ENCODE data around the gene JUND. TPM values are rescaled to one million over a fixed set of nuclear protein-coding genes. Genes with fewer than 3 reads are reported as not detected.

Gene JUND
- total RNA-seq, 1 donor from 2014 or later, result 129 TPM

DNA sequence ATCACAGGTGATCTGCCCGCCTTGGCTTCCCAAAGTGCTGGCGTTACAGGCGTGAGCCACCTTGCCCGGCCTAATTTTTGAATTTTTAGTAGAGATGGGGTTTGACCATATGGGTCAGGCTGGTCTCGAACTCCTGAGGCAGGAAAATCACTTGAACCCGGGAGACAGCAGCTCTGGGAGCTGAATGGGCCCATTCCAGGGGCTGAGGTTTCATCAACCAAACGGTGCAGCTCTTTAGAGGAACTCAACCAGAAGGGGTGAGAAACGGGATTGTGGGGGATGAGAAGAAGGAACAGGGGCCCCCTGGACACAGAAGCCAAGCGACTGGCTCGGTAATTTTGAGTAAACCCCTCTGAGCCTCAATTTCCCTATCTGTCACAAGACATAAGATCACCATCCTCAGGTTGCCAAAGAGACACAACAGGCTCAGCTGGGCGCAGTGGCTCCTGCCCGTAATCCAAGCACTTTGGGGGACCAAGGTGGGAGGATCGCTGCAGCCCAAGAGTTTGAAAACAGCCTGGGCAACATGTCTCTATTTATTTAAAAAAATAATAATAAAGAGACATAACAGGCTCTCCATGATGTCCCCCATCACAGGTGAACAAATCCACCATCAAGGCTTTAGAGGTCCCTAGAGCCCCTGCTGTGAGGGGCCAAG is 7.7 kb downstream of the JUND start:
- no peak for DNase-seq (ENCODE audit: low spot score)
- H3K4me3 Mint-ChIP-seq (ENCODE audit: unreplicated experiment), result no peak overlapping the region
- TF ChIP-seq, protein P1, sequence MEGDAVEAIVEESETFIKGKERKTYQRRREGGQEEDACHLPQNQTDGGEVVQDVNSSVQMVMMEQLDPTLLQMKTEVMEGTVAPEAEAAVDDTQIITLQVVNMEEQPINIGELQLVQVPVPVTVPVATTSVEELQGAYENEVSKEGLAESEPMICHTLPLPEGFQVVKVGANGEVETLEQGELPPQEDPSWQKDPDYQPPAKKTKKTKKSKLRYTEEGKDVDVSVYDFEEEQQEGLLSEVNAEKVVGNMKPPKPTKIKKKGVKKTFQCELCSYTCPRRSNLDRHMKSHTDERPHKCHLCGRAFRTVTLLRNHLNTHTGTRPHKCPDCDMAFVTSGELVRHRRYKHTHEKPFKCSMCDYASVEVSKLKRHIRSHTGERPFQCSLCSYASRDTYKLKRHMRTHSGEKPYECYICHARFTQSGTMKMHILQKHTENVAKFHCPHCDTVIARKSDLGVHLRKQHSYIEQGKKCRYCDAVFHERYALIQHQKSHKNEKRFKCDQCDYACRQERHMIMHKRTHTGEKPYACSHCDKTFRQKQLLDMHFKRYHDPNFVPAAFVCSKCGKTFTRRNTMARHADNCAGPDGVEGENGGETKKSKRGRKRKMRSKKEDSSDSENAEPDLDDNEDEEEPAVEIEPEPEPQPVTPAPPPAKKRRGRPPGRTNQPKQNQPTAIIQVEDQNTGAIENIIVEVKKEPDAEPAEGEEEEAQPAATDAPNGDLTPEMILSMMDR (IDR thresholded peaks at IDR 0.05; ENCODE audit: unreplicated experiment), result no peak
- peaks cover 21% of the 10 kb centered on the region for H3K27me3 Mint-ChIP-seq (ENCODE audit: unreplicated experiment)
- H3K27ac Mint-ChIP-seq (ENCODE audit: unreplicated experiment), result peak overlapping the region; percentile 36
- H3K4me1 Mint-ChIP-seq (ENCODE audit: unreplicated experiment), result peaks cover 2% of the 10 kb centered on the region
- H3K9me3 Mint-ChIP-seq (ENCODE audit: unreplicated experiment), result no peaks in the 10 kb centered on the region
- peaks cover 1% of the 10 kb centered on the region for H3K36me3 Mint-ChIP-seq (ENCODE audit: low read depth, unreplicated experiment)

DNA sequence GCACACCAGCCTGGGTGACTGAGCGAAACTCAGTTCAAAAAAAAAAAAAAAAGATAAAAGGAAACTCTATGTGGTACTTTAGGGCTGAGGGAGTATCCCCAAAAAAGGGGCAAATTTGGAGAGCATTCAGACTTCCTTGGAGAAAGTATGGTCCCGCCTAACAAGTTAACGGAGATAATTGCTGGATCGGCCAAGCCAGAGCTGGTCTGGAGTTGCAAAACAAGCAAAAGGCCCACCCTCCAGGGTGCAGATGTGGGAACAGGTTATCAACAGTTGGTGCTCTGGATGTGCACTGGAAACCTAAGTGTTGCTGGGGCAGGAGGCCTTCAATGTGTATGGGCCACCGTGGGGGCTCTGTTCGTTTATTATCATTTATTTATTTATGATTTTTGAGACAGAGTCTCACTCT is 10.0 kb downstream of the JUND start:
- TF ChIP-seq, protein P1 (IDR thresholded peaks at IDR 0.05; ENCODE audit: unreplicated experiment), result no peak
- Mint-ChIP-seq H3K27me3 (ENCODE audit: unreplicated experiment) (peaks cover 11% of the 10 kb centered on the region), H3K27ac (ENCODE audit: unreplicated experiment) (no peak overlapping the region), H3K36me3 (ENCODE audit: low read depth, unreplicated experiment) (peaks cover under 1% of the 10 kb centered on the region), H3K4me3 (ENCODE audit: unreplicated experiment) (no peak overlapping the region), H3K9me3 (ENCODE audit: unreplicated experiment) (no peaks in the 10 kb centered on the region), H3K4me1 (ENCODE audit: unreplicated experiment) (no peaks in the 10 kb centered on the region)
- no peak for DNase-seq (ENCODE audit: low spot score)

DNA sequence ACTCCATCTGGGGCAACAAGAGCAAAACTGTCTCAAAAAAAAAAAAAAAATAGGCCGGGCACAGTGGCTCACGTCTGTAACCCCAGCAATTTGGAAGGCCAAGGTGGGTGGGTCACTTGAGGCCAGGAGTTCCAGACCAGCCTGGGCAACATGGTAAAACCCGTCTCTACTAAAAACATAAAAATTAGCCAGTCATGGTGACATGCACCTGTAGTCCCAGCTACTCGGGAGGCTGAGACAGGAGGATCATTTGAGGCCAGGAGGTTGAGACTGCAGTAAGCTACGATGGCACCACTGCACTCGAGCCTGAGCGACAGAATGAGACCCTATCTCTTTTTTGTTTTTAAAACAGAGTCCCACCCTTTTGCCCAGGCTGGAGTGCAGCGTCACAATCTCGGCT is 11.1 kb downstream of the JUND start:
- H3K9me3 Mint-ChIP-seq (ENCODE audit: unreplicated experiment), result no peaks in the 10 kb centered on the region
- TF ChIP-seq, protein P1 (IDR thresholded peaks at IDR 0.05; ENCODE audit: unreplicated experiment), result no peak
- H3K27ac Mint-ChIP-seq (ENCODE audit: unreplicated experiment), result no peak overlapping the region
- H3K36me3 Mint-ChIP-seq (ENCODE audit: low read depth, unreplicated experiment), result peaks cover 6% of the 10 kb centered on the region
- no peaks in the 10 kb centered on the region for H3K4me1 Mint-ChIP-seq (ENCODE audit: unreplicated experiment)
- no peak for DNase-seq (ENCODE audit: low spot score)
- no peak overlapping the region for H3K4me3 Mint-ChIP-seq (ENCODE audit: unreplicated experiment)
- peaks cover 20% of the 10 kb centered on the region for H3K27me3 Mint-ChIP-seq (ENCODE audit: unreplicated experiment)

DNA sequence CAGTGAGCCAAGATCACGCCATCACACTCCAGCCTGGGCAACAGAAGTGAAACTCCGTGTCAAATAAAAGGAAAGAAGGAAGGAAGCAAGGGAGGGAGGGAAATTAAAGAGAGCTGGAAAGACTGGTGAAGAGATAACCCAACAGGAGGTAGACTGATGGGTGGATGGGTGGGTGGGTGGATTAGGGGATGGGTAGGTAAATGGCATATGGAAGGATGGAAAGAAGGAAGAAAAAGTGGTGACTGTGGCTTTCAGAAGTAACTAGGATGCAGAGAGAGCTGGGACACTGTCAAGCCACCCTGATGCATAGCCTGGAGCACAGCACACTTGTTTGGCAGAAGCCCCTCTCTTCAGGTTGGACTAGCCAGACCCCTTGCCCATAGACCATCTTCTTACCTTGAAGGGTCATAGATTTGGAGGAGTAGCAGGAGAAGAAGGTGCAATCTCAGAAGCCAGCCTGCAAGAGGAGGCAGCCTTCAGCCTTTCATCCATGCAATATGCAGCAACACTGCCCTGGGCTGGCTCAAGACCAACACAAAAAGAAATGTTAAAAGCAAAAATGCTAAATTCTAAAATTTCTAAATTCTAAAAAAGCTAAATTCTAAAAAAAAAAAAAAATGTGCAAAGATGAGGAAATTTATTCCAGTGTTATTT is 12.2 kb downstream of the JUND start:
- H3K4me3 Mint-ChIP-seq (ENCODE audit: unreplicated experiment), result no peak overlapping the region
- TF ChIP-seq, protein P1 (IDR thresholded peaks at IDR 0.05; ENCODE audit: unreplicated experiment), result no peak
- peaks cover 6% of the 10 kb centered on the region for H3K36me3 Mint-ChIP-seq (ENCODE audit: low read depth, unreplicated experiment)
- no peak for DNase-seq (ENCODE audit: low spot score)
- no peak overlapping the region for H3K27ac Mint-ChIP-seq (ENCODE audit: unreplicated experiment)
- no peaks in the 10 kb centered on the region for H3K4me1 Mint-ChIP-seq (ENCODE audit: unreplicated experiment)
- peaks cover 22% of the 10 kb centered on the region for H3K27me3 Mint-ChIP-seq (ENCODE audit: unreplicated experiment)
- H3K9me3 Mint-ChIP-seq (ENCODE audit: unreplicated experiment), result no peaks in the 10 kb centered on the region
